HepG2 (cell line): ENCODE data around the gene DNAJC8. TPM values are rescaled to one million over a fixed set of nuclear protein-coding genes. Genes with fewer than 3 reads are reported as not detected.

Experiments
- ATAC-seq: fragments of 200-7000 bp; cut with Tn5 transposase; 3 replicates; pipeline ENCODE4 v1.9.1; 2020; ENCODE audit warnings: mild to moderate bottlenecking, moderate library complexity
- BruUV-seq: library from RNA; stranded (reverse); fragments of 400-500 nt; replicated peaks from 2 replicates; lab custom pipeline; 2021; lab: Mats Ljungman, UMichigan
- CTCF ChIA-PET: fragments of 300-600 bp; formaldehyde crosslinking; extraction: SDS; loops from one replicate; lab custom pipeline; 2021; ENCODE audit warnings: low total read pairs, inconsistent platforms, low intra/inter-chr PET ratio; lab: Yijun Ruan, JAX
- POLR2A ChIA-PET: fragments of 350-600 bp; sonication (Branson Sonifier 250); formaldehyde crosslinking; loops from one replicate; lab custom pipeline; 2020; ENCODE audit warnings: antibody characterized with exemption, inconsistent platforms; lab: Yijun Ruan, JAX
- DNase-seq: peaks from one replicate; pipeline ENCODE4 v3.0.0-alpha.2; 2015; ENCODE audit warnings: low spot score
- FAIRE-seq: peaks from 3 replicates; lab custom pipeline; 2011; peaks lifted over from hg19 to GRCh38; lab: Jason Lieb, UNC
- H2AFZ ChIP-seq: one replicate; pipeline ENCODE4 v1.6.1; 2011; ENCODE audit warnings: low read length, inconsistent platforms
- H3K27ac ChIP-seq: fragments of 300-600 bp; 3 replicates; pipeline ENCODE4 v1.8.0; 2011; ENCODE audit warnings: mixed run types, mild to moderate bottlenecking, mixed read lengths, low read length, inconsistent platforms; ENCODE audit not compliant: insufficient read depth; ENCODE audit errors: extremely low read length
- H3K27me3 ChIP-seq, 2 experiments: fragments of 200-600 bp in 1 of 2; 2 replicates in 1 of 2; 3 replicates in 1 of 2; pipeline versions ENCODE4 v1.6.0 to v1.8.0; 2011; ENCODE audit warnings: low read length in 2 of 2, mild to moderate bottlenecking in 2 of 2, moderate library complexity in 2 of 2, inconsistent platforms in 1 of 2; ENCODE audit not compliant: insufficient read depth in 2 of 2, control insufficient read depth in 1 of 2
- H3K36me3 ChIP-seq, 2 experiments: fragments of 200-600 bp in 1 of 2; replicated peaks in 1 of 2; 2 replicates in 1 of 2; 3 replicates in 1 of 2; pipeline versions ENCODE4 v1.5.1 to v1.8.0; 2011; ENCODE audit warnings: low read length in 2 of 2, inconsistent platforms in 1 of 2; ENCODE audit not compliant: insufficient read depth in 2 of 2, control insufficient read depth in 1 of 2
- H3K4me1 ChIP-seq: 2 replicates; pipeline ENCODE4 v1.5.1; 2012; ENCODE audit warnings: low read length, inconsistent platforms; ENCODE audit not compliant: insufficient read depth
- H3K4me2 ChIP-seq: 2 replicates; pipeline ENCODE4 v1.6.0; 2011; ENCODE audit warnings: low read depth, low read length, inconsistent platforms
- H3K4me3 ChIP-seq, 3 experiments: fragments of 200-600 bp in 1 of 3; sonication (generic), shearing (Covaris generic) in 1 of 3; replicated peaks in 1 of 3; 2 replicates each; pipeline ENCODE4 v1.5.1; 2011 to 2016; ENCODE audit warnings: low read length in 3 of 3, inconsistent platforms in 2 of 3, low read depth in 2 of 3, mild to moderate bottlenecking in 2 of 3, control low read depth in 1 of 3, mixed read lengths in 1 of 3; ENCODE audit not compliant: insufficient read depth in 1 of 3
- H3K79me2 ChIP-seq: one replicate; pipeline ENCODE4 v1.6.1; 2011; ENCODE audit warnings: low read length, inconsistent platforms; ENCODE audit not compliant: insufficient read depth
- H3K9ac ChIP-seq: 2 replicates; pipeline ENCODE4 v1.6.0; 2011; ENCODE audit warnings: mild to moderate bottlenecking, low read depth, low read length, inconsistent platforms; ENCODE audit not compliant: insufficient read depth
- H3K9me3 ChIP-seq: 2 replicates; pipeline ENCODE4 v1.5.1; 2012; ENCODE audit warnings: mild to moderate bottlenecking, low read length
- H4K20me1 ChIP-seq: 2 replicates; pipeline ENCODE4 v1.6.0; 2011; ENCODE audit warnings: inconsistent platforms, mild to moderate bottlenecking, low read length, moderate library complexity; ENCODE audit not compliant: insufficient read depth
- ARID5B ChIP-seq: IDR thresholded peaks from 2 replicates; pipeline ENCODE4 v1.4.0; 2020; ENCODE audit warnings: mild to moderate bottlenecking, missing genetic modification reagents
- BCL3 ChIP-seq: sonication (generic); formaldehyde crosslinking; IDR thresholded peaks from 2 replicates; pipeline ENCODE4 v1.5.1; 2020; ENCODE audit warnings: mild to moderate bottlenecking, missing genetic modification reagents, moderate library complexity
- BCL6 ChIP-seq: IDR thresholded peaks from 2 replicates; pipeline ENCODE4 v1.6.1; 2016; ENCODE audit warnings: missing genetic modification reagents, missing compliant biosample characterization
- FOXA3 ChIP-seq: IDR thresholded peaks from 2 replicates; pipeline ENCODE4 v1.6.1; 2016; ENCODE audit warnings: missing genetic modification reagents, missing compliant biosample characterization
- KLF9 ChIP-seq: IDR thresholded peaks from 2 replicates; pipeline ENCODE4 v1.6.1; 2016; ENCODE audit warnings: low read depth
- NCOR1 ChIP-seq: fragments of 200-600 bp; sonication (generic); IDR thresholded peaks from 2 replicates; pipeline ENCODE4 v1.7.0; 2017; ENCODE audit warnings: antibody characterized with exemption, low read length, borderline replicate concordance
- RXRB ChIP-seq: IDR thresholded peaks from 2 replicates; pipeline ENCODE4 v1.6.1; 2016; ENCODE audit warnings: borderline replicate concordance, missing genetic modification reagents, missing compliant biosample characterization
- TFAP4 ChIP-seq: sonication (generic); IDR thresholded peaks from 2 replicates; pipeline ENCODE4 v1.6.1; 2016; ENCODE audit warnings: low read depth, borderline replicate concordance
- ZNF138 ChIP-seq: sonication (generic); formaldehyde crosslinking; IDR thresholded peaks from 2 replicates; pipeline ENCODE4 v1.5.0; 2020; ENCODE audit warnings: mild to moderate bottlenecking, low read depth, missing genetic modification reagents
- ZNF34 ChIP-seq: sonication (generic); formaldehyde crosslinking; IDR thresholded peaks from 2 replicates; pipeline ENCODE4 v1.4.0; 2020; ENCODE audit warnings: mild to moderate bottlenecking, missing genetic modification reagents, borderline replicate concordance
- ZNF501 ChIP-seq: sonication (generic); formaldehyde crosslinking; IDR thresholded peaks from 2 replicates; pipeline ENCODE4 v1.5.1; 2020; ENCODE audit warnings: mild to moderate bottlenecking, moderate library complexity, missing genetic modification reagents
- ZNF556 ChIP-seq: sonication (generic); formaldehyde crosslinking; IDR thresholded peaks from 2 replicates; pipeline ENCODE4 v1.4.0; 2020; ENCODE audit warnings: mild to moderate bottlenecking, missing genetic modification reagents, borderline replicate concordance
- ZNF609 ChIP-seq: sonication (generic); formaldehyde crosslinking; IDR thresholded peaks from 2 replicates; pipeline ENCODE4 v1.4.0; 2020; ENCODE audit warnings: mild to moderate bottlenecking, missing genetic modification reagents, borderline replicate concordance
- WGBS: methylation state at CpG from one replicate; pipeline ENCODE4 v1.1.6; 2017; ENCODE audit warnings: low lambda C conversion rate; 5-methylcytosine and 5-hydroxymethylcytosine counted together
- in situ Hi-C: cut with HindIII; loops from 2 replicates; pipeline ENCODE4 v1.10.0; 2017; ENCODE audit warnings: low pct_unique_long_range_greater_than_20kb; ENCODE audit not compliant: extremely low pct_ligation_motif_present
- intact Hi-C: fragments of 100-400 bp; cut with micrococcal nuclease; formaldehyde crosslinking; loops from one replicate; pipeline ENCODE4 v1.10.0; 2022; ENCODE audit not compliant: unreplicated experiment
- polyA plus RNA-seq, 8 experiments: library from polyadenylated mRNA; depleted of rRNA in 3 of 8; stranded (reverse) in 7 of 8; unstranded in 1 of 8; fragments of >200 nt; fragmentation: Illumina TruSeq in 4 of 8; extraction: Trizol in 4 of 8; gene quantifications; 2 replicates each; pipeline versions ENCODE4 v1.2.1 to v1.2.3, GENCODE V29; 2011 to 2016; ENCODE audit warnings: low read depth in 4 of 8, missing spikeins in 1 of 8, mixed read lengths in 1 of 8; ENCODE audit not compliant: insufficient read depth in 1 of 8
- total RNA-seq, 5 experiments: library from RNA; depleted of rRNA; stranded (reverse); fragments of >200 nt; fragmentation: Illumina TruSeq; extraction: Trizol; gene quantifications; 2 replicates each; pipeline ENCODE4 v1.2.3, GENCODE V29; 2016; ENCODE audit warnings: low read depth in 1 of 5

The DNAJC8 gene
- total and polyA plus RNA-seq, 2 of the 13 experiments (the other 11 are each of a cell fraction or from before 2014, with no cell fraction given), result 54.5 to 126 TPM

GRCh38 chr1:28205243-28205642 lies 27.6 kb downstream of the DNAJC8 start:
- Histone ChIP-seq H2AFZ (no peak overlapping the region), H3K4me3 (no peak overlapping the region), H3K4me1 (peaks cover 17% of the 10 kb centered on the region), H3K27me3 (no peaks in the 10 kb centered on the region), H3K36me3 (peaks cover 15 to 58% of the 10 kb centered on the region in 2 experiments), H3K27ac (peak overlapping the region; percentile 47), H3K9ac (no peak overlapping the region), H3K79me2 (no peaks in the 10 kb centered on the region), H4K20me1 (no peaks in the 10 kb centered on the region), H3K4me2 (peak overlapping the region; percentile 30; the same call in 1 of the 2 replicates), H3K9me3 (no peaks in the 10 kb centered on the region)
- ChIA-PET CTCF (no interaction called here), POLR2A (no interaction called here)
- WGBS, result 57% methylated on average over 4 of the region's 4 CpGs
- ATAC-seq (peak; percentile 63), FAIRE-seq (no peak), DNase-seq (peak; percentile 55)
- intact Hi-C loops (no loop called here), in situ Hi-C loops (loop anchor here (5.0 to 10.0 kb wide), 2 partner anchors 113 to 340 kb away; no protein-coding TSS in a partner anchor)
- BruUV-seq, result no TSS peak
- TF ChIP-seq TFAP4 (no peak), FOXA3 (CRISPR knock-in tag) (peak; percentile 23; the same call in 1 of the 2 replicates), ZNF138 (CRISPR knock-in tag) (no peak), KLF9 (CRISPR knock-in tag) (no peak), ZNF34 (CRISPR knock-in tag) (no peak), RXRB (CRISPR knock-in tag) (0 out of 2 replicates have a peak, but pooled peaks have one; percentile 16), NCOR1 (peak; percentile 63; the same call in 1 of the 2 replicates), ARID5B (peak; percentile 64; the same call in 1 of the 2 replicates), ZNF501 (peak; percentile 27; the same call in 1 of the 2 replicates), BCL6 (CRISPR knock-in tag) (peak; percentile 45; the same call in 1 of the 2 replicates), BCL3 (CRISPR knock-in tag) (no peak), ZNF556 (CRISPR knock-in tag) (no peak), ZNF609 (0 out of 2 replicates have a peak, but pooled peaks have one; percentile 23)
